OCI-LY3 (cell line): Measurements from ENCODE around the gene RFX6.

Experiments
- EZH2phosphoT487 ChIP-seq: fragments of 200-600 bp; shearing (Covaris generic); IDR thresholded peaks from 2 replicates; pipeline ENCODE4 v1.6.1; 2018; ENCODE audit warnings: antibody characterized with exemption, mixed run types, low read depth
- TF ChIP-seq, protein P1 (sequence below): fragments of 200-600, 300-600 bp; sonication (generic); IDR thresholded peaks from 2 replicates; pipeline ENCODE4 v1.5.1; 2014; ENCODE audit warnings: antibody characterized with exemption, low read length, low read depth

DNA sequence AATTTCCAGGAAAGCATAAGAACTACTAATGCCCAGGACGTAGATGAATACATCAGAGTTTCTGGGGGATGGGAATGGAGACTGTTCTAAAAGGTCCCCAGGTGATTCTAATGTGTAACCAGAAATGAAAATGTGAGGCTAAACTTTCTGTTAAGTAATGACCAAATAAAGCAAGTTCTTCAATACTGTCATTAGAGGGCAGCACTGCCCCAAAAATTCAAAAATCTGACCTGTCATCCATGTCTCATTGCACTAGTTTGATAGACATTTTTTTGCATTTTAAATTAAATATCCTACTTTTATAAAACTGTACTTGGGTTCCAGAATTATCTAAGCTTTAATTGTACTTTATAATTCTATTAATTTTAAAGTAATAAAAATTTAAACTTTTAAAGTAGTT is 94.9 kb downstream of the RFX6 start:
- TF ChIP-seq, protein P1, sequence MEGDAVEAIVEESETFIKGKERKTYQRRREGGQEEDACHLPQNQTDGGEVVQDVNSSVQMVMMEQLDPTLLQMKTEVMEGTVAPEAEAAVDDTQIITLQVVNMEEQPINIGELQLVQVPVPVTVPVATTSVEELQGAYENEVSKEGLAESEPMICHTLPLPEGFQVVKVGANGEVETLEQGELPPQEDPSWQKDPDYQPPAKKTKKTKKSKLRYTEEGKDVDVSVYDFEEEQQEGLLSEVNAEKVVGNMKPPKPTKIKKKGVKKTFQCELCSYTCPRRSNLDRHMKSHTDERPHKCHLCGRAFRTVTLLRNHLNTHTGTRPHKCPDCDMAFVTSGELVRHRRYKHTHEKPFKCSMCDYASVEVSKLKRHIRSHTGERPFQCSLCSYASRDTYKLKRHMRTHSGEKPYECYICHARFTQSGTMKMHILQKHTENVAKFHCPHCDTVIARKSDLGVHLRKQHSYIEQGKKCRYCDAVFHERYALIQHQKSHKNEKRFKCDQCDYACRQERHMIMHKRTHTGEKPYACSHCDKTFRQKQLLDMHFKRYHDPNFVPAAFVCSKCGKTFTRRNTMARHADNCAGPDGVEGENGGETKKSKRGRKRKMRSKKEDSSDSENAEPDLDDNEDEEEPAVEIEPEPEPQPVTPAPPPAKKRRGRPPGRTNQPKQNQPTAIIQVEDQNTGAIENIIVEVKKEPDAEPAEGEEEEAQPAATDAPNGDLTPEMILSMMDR, result peak; percentile 57
- TF ChIP-seq EZH2phosphoT487, result no peak
